Stimulated activated CD4-positive, alpha-beta T cell treated with anti-CD3 and anti-CD28 coated beads, TNF-alpha, amount 100 ng/mL, for 1 hour (primary cell): Measurements from ENCODE around the gene CPSF3.

Source experiments
- DNase-seq, 3 donors: peaks; one replicate each; pipeline ENCODE4 v3.0.0-alpha.2; 2020; ENCODE audit warnings: low read depth in 3 of 3, low spot score in 1 of 3

The CPSF3 gene

GRCh38 chr2:9417725-9418124, 5.7 kb upstream of the CPSF3 start:
- no peak for DNase-seq

- no peak for DNase-seq
Measured at GRCh38 chr2:9418746-9419145, 4.7 kb upstream of the CPSF3 start.

- DNase-seq: no peak
Measured at GRCh38 chr2:9419541-9419940, 3.9 kb upstream of the CPSF3 start.

- DNase-seq: no peak
Measured at GRCh38 chr2:9420495-9420894, 3.0 kb upstream of the CPSF3 start.

GRCh38 chr2:9422321-9423099, 944 bp upstream of the CPSF3 start:
- peak in 1 of 3 donors; percentile 9 for DNase-seq

GRCh38 chr2:9423922-9424272, 443 bp downstream of the CPSF3 start:
- no peak for DNase-seq

GRCh38 chr2:9424447-9425164, 1.2 kb downstream of the CPSF3 start:
- DNase-seq: no peak

- DNase-seq: no peak
Measured at GRCh38 chr2:9428965-9429577, 5.6 kb downstream of the CPSF3 start.

GRCh38 chr2:9430316-9431293, 7.2 kb downstream of the CPSF3 start:
- no peak for DNase-seq

GRCh38 chr2:9434489-9434888, 11.0 kb downstream of the CPSF3 start:
- DNase-seq: no peak

- no peak for DNase-seq
Measured at GRCh38 chr2:9439536-9439935, 16.1 kb downstream of the CPSF3 start.

GRCh38 chr2:9440058-9440727, 16.7 kb downstream of the CPSF3 start:
- DNase-seq: no peak

- DNase-seq: no peak
Measured at GRCh38 chr2:9441556-9441955, 18.1 kb downstream of the CPSF3 start.

GRCh38 chr2:9443526-9443925, 20.1 kb downstream of the CPSF3 start:
- no peak for DNase-seq

GRCh38 chr2:9445089-9445488, 21.6 kb downstream of the CPSF3 start:
- DNase-seq: no peak

GRCh38 chr2:9451231-9451630, 27.8 kb downstream of the CPSF3 start:
- no peak for DNase-seq

GRCh38 chr2:9460441-9461017, 37.1 kb downstream of the CPSF3 start:
- DNase-seq: no peak

- DNase-seq: no peak
Measured at GRCh38 chr2:9461079-9461478, 37.6 kb downstream of the CPSF3 start.

GRCh38 chr2:9462313-9462712, 38.9 kb downstream of the CPSF3 start:
- no peak for DNase-seq
